ENCODE measurements around the gene ANKS6. TPM values are rescaled to one million over a fixed set of nuclear protein-coding genes. Genes with fewer than 3 reads are reported as not detected.

Gene ANKS6
- total and polyA plus RNA-seq, 9 of the 15 experiments (the other 6 are each of a cell fraction or from before 2014, with no cell fraction given) = 9.9 to 74.5 (median 36.9) TPM

DNA sequence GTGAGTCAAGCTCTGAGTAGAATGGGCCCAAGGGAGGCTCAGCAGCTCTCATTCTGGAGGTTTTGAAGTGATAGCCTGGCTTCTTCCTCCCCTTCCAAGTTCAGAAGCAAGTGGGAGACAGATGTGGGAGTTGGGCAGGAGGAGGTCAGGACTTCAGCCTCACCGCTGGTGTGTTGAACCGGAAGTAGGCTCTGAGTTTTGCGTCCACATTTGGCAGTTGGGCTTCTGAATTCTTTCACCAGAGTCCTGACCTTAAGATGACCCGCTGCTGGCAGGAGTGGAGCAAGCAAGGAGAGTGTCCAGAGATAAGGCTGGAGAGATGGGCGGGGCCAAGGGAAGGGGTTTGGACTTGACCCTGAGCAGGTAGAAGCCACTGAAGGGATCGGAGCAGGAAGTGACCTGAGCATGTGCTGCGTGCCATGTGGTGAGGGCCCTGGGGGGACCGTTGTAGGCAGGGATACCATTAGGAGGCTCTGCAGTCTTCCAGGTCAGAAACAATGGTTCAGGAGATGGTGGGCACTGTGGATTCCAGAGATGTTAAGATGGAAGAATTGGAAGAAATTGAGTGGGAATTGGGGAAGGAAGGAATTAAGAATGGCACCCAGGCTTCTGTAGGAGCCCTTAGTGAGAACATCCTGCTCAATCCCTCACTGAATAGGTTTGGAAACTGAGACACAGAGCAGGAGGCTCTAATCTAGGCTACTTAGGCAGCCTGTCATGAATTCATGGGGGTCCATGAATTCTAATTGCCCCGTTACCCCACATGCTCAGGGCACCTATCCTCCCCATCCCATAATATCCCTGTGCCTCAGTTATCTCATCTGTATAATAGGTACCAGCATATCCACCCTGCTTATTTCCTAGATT is 37.0 kb upstream of the ANKS6 start (continued):
- TF ChIP-seq EP400 (IDR thresholded peaks at IDR 0.05) = peak; percentile 99
- peak; percentile 79 for TF ChIP-seq NR2C2 (CRISPR knock-in tag; IDR thresholded peaks at IDR 0.05)
- TF ChIP-seq NR2C2 (tag; IDR thresholded peaks at IDR 0.05) = peak; percentile 96
- peak in 2 of 3 experiments; percentile 5 to 18 for TF ChIP-seq YY1 (IDR thresholded peaks at IDR 0.05; ENCODE audit: borderline replicate concordance in 1 of 3, control insufficient read depth in 1 of 3, extremely low read depth in 1 of 3, insufficient read depth in 3 of 3, insufficient read length in 1 of 3, insufficient replicate concordance in 2 of 3, low read depth in 1 of 3, low read length in 2 of 3)
- TF ChIP-seq, protein P1, sequence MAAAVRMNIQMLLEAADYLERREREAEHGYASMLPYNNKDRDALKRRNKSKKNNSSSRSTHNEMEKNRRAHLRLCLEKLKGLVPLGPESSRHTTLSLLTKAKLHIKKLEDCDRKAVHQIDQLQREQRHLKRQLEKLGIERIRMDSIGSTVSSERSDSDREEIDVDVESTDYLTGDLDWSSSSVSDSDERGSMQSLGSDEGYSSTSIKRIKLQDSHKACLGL (CRISPR knock-in tag; IDR thresholded peaks at IDR 0.05; ENCODE audit: borderline replicate concordance, poor library complexity, severe bottlenecking) = peak; percentile 64
- TF ChIP-seq ZNF175 (CRISPR knock-in tag; IDR thresholded peaks at IDR 0.05; ENCODE audit: low read depth) = peak; percentile 95
- peak; percentile 20 to 60; a peak in 1 of 4 replicates for TF ChIP-seq TEAD1 (CRISPR knock-in tag; IDR thresholded peaks at IDR 0.05)
- peak; percentile 89 for TF ChIP-seq ARID1B (IDR thresholded peaks at IDR 0.05)
- TF ChIP-seq, protein P2, sequence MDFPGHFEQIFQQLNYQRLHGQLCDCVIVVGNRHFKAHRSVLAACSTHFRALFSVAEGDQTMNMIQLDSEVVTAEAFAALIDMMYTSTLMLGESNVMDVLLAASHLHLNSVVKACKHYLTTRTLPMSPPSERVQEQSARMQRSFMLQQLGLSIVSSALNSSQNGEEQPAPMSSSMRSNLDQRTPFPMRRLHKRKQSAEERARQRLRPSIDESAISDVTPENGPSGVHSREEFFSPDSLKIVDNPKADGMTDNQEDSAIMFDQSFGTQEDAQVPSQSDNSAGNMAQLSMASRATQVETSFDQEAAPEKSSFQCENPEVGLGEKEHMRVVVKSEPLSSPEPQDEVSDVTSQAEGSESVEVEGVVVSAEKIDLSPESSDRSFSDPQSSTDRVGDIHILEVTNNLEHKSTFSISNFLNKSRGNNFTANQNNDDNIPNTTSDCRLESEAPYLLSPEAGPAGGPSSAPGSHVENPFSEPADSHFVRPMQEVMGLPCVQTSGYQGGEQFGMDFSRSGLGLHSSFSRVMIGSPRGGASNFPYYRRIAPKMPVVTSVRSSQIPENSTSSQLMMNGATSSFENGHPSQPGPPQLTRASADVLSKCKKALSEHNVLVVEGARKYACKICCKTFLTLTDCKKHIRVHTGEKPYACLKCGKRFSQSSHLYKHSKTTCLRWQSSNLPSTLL (IDR thresholded peaks at IDR 0.05) = no peak
- TF ChIP-seq ESRRA (IDR thresholded peaks at IDR 0.05; ENCODE audit: borderline replicate concordance, low read depth) = peak; percentile 94
- peak; percentile 81 for TF ChIP-seq MECOM (CRISPR knock-in tag; IDR thresholded peaks at IDR 0.05)

Measured in K562 (cell line).